Middle frontal gyrus (tissue), 1 donor: ENCODE results near the gene SLC25A53.

ENCODE experiments used
- DNase-seq: peaks from one replicate; pipeline ENCODE4 v3.0.0-alpha.2; 2015; ENCODE audit warnings: low spot score; ENCODE audit errors: extremely low spot score

SLC25A53 gene, protein sequence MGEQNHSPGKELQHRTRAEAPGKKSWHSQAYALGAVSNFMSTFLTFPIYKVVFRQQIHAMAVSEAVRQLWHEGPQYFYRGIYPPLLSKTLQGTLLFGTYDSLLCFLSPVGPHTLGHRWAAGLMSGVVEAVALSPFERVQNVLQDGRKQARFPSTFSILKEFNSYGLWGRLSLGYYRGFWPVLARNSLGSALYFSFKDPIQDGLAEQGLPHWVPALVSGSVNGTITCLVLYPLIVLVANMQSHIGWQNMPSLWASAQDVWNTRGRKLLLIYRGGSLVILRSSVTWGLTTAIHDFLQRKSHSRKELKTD

GRCh38 chrX:104156630-104157529 is at the start of gene SLC25A53:
Gene SLC25A53 (minus strand): TSS chrX:104157009. CDS start chrX:104105257, 51,752 bp downstream.
- DNase-seq, result peak; percentile 29

DNA sequence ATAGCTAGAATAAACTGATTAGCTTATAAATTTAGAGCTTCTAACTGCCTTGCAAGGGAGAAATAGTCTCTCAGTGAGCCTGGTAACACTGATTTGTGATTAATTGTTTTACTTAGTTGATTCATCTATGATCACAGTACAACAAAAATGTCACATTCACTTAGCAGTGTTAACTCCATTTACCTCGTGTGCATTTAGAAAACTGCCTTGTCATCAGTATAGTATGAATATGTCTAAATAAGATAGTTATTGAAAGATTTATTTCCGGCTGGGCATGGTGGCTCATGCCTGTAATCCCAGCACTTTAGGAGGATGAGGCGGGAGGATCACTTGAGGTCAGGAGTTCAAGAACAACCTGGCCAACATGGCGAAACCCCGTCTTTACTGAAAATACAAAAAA is 48.7 kb upstream of the SLC25A53 start:
- DNase-seq, result no peak

DNA sequence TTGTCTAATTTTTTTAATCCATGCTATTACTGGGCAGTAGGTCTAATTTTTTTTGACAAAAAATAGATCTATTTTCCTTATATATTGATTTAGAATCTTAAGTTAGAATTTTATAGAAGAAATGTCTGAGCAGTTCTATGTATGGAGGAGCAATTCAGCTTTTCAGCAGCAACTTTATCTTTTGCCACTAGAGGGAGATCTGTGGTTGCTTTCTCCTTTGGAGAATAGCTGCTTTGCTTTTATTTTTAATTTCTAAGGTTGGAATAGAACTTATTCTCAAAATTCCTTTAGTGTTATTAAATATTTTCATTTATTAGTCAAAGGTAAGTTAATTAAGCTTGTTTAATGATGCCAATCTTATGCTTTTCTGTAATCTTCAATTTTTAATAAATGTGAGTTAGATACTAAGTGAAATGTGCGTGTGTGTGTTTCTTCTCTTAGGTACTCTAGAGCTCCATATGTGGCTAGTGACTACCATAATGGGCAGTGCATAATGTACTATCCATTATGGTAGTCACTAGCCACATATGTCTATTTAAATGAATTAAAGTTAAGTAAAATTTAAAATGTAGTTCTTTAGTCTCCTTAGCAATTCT is 38.8 kb upstream of the SLC25A53 start:
- peak; percentile 6 for DNase-seq

- DNase-seq, result no peak
Measured at GRCh38 chrX:104195013-104195412, 38.2 kb upstream of the SLC25A53 start.

- no peak for DNase-seq
Measured at GRCh38 chrX:104193485-104193884, 36.7 kb upstream of the SLC25A53 start.

DNA sequence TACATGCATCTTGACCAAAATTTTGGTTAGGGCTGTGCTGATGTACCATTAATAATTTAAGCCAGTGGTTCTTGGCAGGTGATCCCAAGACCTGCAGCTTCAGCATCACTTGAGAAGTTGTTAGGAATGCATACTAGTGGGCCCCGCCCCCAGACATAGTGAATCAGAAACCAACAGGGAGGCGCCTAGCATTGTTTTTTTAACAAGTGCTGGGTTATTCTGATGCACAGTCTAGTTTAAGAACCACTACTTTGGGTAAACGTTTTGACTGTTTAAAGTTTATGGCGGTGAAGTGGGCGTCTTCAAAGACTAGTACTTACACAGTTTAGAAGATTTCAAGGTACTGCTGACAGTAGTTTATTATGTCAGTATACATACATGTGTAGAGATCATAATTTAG is 33.0 kb upstream of the SLC25A53 start:
- DNase-seq, result no peak

- DNase-seq, result no peak
Measured at GRCh38 chrX:104187931-104188330, 31.1 kb upstream of the SLC25A53 start.

DNA sequence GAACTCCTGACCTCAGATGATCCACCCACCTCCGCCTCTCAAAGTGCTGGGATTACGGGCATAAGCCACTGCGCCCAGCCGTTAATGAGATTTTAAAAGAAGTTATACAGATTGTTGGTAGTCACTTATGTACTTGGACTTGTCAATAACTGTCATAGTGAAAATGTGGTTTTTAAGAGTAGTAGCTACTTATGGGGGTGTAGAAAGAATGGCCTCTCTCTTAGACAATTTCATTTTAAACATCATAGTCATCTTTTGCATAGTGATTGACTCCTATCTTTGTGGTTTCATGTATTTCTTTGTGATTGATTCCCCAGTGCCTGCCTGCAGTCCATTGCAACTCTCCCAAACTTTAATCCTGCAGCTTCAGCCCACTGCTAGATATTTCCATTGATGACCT is 26.9 kb upstream of the SLC25A53 start:
- no peak for DNase-seq

GRCh38 chrX:104173841-104174240 is 17.0 kb upstream of the SLC25A53 start:
- no peak for DNase-seq

DNA sequence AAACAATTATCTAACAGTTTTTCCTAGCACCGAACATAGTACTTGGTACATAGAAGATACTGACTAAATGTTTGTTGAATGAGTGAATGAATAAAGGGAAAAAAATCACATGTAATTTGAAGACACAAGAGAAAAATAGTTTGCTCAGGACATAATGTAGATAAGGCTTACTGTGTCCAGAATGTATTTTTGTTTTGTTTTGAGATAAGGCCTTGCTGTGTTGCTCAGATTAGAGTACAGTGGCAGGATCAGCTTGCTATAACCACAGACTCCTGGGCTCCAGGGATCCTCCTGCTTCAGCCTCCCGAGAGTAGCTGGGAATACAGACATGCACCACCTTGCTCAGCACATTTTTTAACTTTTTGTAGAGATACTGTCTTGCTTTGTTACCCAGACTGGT is 16.0 kb upstream of the SLC25A53 start:
- DNase-seq, result no peak

DNA sequence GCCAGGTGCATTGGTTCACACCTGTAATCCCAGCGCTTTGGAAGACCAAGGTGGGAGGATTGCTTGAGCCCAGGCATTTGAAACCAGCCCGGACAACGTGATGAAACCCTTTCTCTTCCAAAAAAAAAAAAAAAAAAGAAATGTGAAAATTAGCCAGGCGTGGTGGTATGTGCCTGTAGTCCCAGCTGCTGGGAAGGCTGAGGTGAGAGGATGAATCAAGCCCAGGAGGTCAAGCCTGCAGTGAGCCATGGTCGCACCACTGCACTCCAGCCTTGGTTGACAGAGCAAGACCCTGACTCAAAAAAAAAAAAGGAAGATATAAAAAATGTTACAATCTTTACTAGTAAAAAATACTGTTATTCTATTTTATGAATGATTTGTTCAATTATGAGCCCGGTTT is 15.3 kb upstream of the SLC25A53 start:
- no peak for DNase-seq

- no peak for DNase-seq
Measured at GRCh38 chrX:104168127-104168526, 11.3 kb upstream of the SLC25A53 start.

DNA sequence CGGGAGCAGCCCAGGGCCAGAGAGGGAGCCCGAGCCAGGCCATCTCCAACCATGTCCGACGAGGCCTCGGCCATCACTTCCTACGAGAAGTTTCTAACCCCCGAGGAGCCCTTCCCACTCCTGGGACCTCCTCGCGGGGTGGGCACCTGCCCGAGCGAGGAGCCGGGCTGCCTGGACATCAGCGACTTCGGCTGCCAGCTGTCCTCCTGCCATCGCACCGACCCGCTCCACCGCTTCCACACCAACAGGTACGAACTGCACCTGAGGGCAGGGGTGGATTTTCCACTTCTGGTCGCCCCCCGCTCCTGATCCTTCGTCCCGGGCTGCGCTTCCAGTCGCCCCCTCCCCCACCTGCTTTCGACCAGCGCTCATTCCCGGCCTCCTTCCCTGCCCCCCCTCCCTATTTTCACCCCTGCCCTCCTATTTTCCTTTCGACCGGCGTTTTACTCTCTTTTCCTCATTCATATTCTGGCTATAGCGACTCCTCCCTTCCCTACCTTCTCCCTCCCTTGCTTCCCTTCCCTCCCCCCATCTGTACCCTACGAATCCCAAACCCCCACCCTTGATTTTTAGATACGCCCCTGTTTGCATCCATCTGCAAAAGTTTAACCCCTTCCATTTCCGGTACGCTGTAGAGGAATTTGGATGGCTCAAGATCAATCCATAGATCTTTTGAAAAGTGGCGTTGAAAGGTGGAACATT is 10.1 kb upstream of the SLC25A53 start:
- no peak for DNase-seq

- peak; percentile 52 for DNase-seq
Measured at GRCh38 chrX:104165894-104166734, 9.3 kb upstream of the SLC25A53 start, which contains the start of gene FAM199X. Gene FAM199X (plus strand): TSS chrX:104166453. CDS start chrX:104166786, 333 bp downstream.

DNA sequence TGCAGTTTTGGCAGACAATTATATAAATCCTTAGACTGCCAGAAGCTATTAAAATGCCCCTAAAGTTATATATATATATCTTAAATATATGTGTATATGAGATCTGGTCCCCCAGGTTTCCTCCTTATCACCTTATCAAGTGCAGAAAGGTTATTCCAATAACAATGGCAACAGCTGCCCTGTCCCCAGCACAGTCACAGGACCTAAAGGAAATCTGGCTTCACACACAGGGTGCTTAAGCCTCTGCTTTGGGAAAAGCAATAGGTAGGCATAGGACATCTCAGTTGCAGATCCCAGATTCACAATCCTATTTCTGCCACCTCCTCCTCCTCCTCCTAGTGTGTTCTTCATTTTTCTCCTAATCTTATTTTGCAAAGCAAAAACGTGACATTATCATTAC is 5.8 kb downstream of the SLC25A53 start:
- no peak for DNase-seq

DNA sequence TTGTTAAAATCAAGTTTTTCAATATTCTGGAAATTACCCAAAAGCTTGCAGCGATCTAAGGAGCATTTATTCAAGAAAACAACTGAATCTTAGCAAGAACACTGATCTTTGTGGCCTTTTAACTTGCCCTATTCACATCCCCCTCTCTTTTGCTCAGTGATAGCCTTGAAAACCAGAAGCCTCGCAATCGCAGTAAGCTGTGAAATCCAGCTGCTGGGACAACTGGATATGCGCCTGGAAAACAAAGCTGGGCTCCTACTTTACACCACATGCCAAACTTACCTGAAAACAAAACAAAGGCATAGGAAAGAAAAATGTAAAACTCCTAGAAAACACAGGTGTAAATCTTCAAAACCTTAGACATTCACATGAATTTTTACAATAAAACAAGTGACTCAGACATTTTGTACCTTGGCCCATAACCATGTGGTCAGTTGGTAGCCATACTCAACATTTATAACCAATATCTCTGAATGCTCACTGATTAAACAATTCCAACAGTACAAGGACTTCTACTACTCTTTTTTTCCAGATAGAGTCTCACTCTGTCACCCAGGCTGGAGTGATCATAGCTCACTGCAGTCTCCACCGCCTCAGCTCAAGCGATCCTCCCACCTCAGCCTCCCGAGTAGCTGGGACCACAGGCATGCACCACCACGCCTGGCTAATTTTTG is 15.6 kb downstream of the SLC25A53 start:
- no peak for DNase-seq

DNA sequence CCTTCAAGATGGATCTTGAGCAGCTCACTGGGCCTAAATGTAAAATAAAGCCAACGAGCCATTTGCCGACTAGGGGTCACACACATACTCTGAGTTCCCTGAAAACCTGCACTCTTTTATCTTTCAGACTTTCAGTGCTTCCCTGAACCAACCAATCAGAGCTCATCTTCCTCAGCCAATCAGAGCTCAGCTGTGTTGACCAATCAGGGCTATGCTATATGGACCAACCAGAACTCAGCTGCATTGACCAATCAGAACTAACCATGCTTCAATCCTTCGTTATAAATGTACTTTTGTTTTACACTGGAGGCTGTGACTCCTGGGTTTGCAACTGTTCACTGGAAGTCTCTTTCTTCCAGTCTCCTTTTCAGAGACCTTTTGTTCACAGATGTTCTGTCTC is 19.3 kb downstream of the SLC25A53 start:
- DNase-seq, result no peak

GRCh38 chrX:104136241-104137019 is 20.4 kb downstream of the SLC25A53 start:
- peak; percentile 59 for DNase-seq

GRCh38 chrX:104135677-104136076 is 21.1 kb downstream of the SLC25A53 start:
- DNase-seq, result no peak
